HCEC 1CT (cell line): ENCODE measurements around the gene CKAP5.

ENCODE experiments used
- DNase-seq: peaks from one replicate; pipeline ENCODE4 v3.0.0-alpha.2; 2017

CKAP5 gene

DNA sequence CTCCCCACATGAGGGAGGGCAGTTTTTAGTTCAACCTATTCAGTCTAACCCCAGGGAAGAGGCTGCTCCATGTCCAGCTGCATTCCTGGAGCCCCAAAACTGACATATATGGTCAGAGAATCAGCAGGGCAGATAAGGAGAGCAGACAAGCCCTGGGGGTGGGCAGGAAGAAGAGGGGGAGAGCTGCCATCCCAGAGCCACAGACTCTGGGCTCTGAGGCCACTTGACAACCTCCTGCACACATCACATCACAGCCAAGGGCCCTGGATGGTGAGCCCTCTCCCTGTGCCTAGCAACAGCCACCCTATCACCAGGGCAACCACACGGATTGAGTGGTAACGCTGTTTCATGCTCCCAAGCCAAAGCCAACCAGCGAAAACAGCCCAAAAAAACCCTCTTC, 148.8 kb downstream of the CKAP5 start:
- DNase-seq = no peak

DNA sequence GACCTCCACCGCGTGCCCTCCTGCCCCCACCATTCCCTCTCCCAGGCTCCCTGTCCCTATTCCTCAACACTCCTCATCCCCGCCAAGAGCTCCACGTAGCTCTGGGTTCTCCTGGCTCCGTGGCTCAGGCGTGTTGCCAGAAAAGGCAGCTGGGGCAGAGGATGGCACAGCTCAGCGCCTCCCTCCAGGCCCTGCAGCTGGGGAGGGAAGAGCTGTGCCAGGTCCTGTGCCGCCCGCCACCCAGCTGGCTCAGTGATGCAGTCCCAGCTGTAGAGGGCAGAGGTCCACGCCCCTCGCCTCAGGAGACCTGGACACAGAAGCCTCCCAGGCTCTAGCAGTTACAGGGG, 149.9 kb downstream of the CKAP5 start:
- DNase-seq = no peak

DNA sequence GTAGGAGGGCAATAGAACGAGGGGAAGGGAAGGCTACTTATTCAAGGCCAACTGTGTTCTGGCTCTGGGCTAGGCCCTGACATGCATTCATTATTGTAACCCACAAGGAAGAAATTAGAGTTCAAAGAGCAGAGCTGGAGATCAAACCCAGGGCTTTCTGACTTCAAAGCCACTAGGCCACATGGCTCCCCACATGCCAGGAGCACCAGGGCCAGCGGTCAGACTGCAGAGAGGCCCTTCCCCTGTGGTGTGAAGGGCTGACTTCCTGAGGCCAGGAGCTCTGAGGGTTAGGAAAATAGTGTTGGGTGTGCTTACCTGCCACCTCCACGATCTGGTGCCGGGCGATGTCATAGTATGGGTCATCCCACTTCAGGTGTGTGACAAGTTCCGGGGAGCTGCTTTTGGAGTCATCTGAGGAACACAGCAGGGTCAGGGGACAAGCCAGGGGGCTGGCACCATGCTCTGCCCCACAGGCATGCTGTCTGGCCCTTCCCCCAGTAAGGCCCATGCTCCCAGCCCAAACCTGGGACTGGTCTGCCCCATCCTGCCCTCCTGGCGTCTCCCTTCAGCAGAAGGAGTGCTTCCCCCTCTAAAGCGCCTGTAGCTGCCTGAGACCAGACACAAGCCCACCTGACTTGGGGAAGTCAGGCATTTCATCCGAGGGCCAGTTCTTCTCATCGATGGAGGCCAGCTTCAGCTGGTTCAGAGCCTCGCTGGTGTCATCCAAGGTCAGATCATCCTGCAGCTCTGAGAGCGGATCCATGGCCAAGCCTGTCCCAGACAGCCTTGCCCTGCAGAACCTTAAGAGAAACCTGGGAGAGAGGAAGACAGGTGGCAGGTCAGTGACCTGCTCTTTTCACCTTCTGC, 150.5 kb downstream of the CKAP5 start:
- no peak for DNase-seq

DNA sequence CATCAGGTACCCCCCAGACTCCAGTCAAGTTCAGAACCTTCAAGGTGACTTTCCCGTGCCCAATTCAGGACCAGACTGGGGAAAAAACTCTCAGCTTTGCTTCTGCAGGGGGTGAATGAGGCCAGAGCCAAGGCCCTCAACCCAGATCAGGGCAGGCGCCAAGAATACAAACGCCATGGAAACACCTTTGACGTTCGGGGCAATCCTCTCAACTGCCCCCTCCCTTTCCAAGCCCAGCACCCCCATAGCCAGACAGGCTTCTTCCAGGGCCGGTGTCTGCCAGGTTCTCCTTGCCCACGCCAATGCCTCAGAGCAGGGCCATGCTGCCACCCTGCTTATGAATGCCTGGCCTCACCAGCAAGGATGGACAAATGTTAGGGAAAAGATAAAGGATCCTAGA, 151.5 kb downstream of the CKAP5 start:
- DNase-seq = no peak

DNA sequence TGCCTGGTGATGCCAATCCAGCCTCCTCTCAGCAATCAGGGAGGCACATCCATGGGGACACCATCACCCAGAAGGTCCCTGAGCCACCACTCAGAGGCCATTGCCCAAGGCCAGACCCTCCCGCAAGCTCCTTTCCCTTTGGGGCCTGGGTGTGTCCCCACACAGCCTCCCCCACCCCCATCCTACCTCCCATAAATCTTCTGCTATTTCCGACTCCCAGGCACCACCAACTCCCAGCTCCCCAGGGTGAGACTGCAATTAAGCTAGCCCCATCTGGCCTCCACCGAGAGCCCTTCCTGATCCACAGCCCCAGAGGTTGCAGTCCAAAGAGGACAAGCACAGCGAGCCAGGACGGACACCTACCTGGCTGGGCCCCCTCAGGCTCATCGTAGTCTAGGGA, 152.0 kb downstream of the CKAP5 start:
- DNase-seq = no peak

DNA sequence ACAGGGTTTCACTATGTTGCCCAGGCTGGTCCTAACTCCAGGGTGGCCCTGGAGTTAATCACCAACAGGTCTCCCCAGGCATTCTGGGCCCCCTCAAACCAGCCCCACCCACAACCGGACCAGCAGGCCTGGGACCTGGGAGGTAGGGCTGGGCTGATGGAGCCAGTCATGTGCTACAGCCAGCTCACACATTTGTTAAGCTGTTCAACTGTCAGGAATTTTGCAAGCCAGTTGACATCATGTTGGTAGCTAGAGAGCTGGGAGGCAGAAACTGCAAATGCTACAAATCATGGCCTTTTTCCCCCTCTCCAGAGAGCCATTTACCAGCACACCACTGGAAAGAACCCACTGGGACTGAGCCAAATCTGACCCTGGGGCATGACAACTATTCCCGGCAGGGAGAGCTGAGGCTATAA, 152.5 kb downstream of the CKAP5 start:
- DNase-seq = peak; percentile 36
